Ascending aorta (tissue), 2 donors: ENCODE data around the gene TSPAN16. TPM values are rescaled to one million over a fixed set of nuclear protein-coding genes. Genes with fewer than 3 reads are reported as not detected.
"Not testable (repeated sequence)": the region's sequence is repeated elsewhere in the genome, so short reads cannot be mapped to it uniquely, and the experiment has no call there.

Source experiments
- DNase-seq, 2 donors: peaks; one replicate each; pipeline ENCODE4 v3.0.0-alpha.2; 2019; ENCODE audit warnings: low spot score in 2 of 2
- H3K27ac ChIP-seq, 2 donors: fragments of 200-600 bp; sonication (generic); one replicate each; pipeline ENCODE4 v1.5.1; 2016 to 2017; ENCODE audit warnings: mild to moderate bottlenecking in 1 of 2
- H3K27me3 ChIP-seq: fragments of 200-600 bp; sonication (generic); one replicate; pipeline ENCODE4 v1.5.1; 2017
- H3K36me3 ChIP-seq, 2 donors: fragments of 200-600 bp; sonication (generic); one replicate each; pipeline ENCODE4 v1.5.1; 2016
- H3K4me1 ChIP-seq, 2 donors: fragments of 200-600 bp; sonication (generic); one replicate each; pipeline ENCODE4 v1.5.1; 2016 to 2017; ENCODE audit warnings: mild to moderate bottlenecking in 1 of 2
- H3K4me3 ChIP-seq, 2 donors: fragments of 200-600 bp; sonication (generic); one replicate each; pipeline ENCODE4 v1.5.1; 2016 to 2017; ENCODE audit warnings: mild to moderate bottlenecking in 1 of 2
- H3K9me3 ChIP-seq, 2 donors: fragments of 200-600 bp; sonication (generic); one replicate each; pipeline ENCODE4 v1.5.1; 2016
- intact Hi-C: fragments of 100-400 bp; cut with DNase I; formaldehyde crosslinking; loops from one replicate; pipeline ENCODE4 v1.15.1; 2023
- total RNA-seq: library from RNA; depleted of rRNA; stranded (reverse); fragments of >200 nt; gene quantifications from one replicate; pipeline ENCODE4 v1.1.0, GENCODE V29; 2016
- TF ChIP-seq, protein P1 (sequence below), 3 experiments: fragments of 200-600 bp in 2 of 3; fragments of 450-650 bp in 1 of 3; sonication (generic) in 2 of 3; IDR thresholded peaks; one replicate each; pipeline ENCODE4 v1.5.1; 2016 to 2019; ENCODE audit warnings: antibody characterized with exemption in 3 of 3, mild to moderate bottlenecking in 1 of 3, moderate library complexity in 1 of 3

The TSPAN16 gene
- total RNA-seq, 1 donor from 2014 or later, result not detected

DNA sequence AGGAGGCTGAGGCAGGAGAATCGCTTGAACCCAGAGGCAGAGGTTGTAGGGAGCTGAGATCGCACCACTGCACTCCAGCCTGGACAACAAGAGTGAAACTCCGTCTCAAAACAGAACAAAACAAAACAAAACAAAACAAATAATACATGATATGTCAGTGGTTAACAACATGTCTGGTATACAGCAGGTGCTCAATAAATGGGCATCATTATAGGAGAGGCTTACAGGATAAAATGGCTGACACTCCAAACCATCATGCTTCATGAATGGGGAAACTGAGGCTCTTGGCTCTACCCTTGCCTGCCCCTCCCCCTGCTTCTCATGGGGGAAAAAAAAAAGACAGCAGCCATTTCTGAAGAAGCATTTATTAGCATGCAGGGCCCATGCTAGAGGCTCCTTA is 46.5 kb downstream of the TSPAN16 start:
- TF ChIP-seq, protein P1, sequence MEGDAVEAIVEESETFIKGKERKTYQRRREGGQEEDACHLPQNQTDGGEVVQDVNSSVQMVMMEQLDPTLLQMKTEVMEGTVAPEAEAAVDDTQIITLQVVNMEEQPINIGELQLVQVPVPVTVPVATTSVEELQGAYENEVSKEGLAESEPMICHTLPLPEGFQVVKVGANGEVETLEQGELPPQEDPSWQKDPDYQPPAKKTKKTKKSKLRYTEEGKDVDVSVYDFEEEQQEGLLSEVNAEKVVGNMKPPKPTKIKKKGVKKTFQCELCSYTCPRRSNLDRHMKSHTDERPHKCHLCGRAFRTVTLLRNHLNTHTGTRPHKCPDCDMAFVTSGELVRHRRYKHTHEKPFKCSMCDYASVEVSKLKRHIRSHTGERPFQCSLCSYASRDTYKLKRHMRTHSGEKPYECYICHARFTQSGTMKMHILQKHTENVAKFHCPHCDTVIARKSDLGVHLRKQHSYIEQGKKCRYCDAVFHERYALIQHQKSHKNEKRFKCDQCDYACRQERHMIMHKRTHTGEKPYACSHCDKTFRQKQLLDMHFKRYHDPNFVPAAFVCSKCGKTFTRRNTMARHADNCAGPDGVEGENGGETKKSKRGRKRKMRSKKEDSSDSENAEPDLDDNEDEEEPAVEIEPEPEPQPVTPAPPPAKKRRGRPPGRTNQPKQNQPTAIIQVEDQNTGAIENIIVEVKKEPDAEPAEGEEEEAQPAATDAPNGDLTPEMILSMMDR (IDR thresholded peaks at IDR 0.05), result no peak
- H3K27me3 ChIP-seq, result no peaks in the 10 kb centered on the region
- no peak overlapping the region for H3K4me3 ChIP-seq
- intact Hi-C loops, result no loop called here
- H3K36me3 ChIP-seq, result peaks cover 0 to 2% of the 10 kb centered on the region in 2 donors
- no peaks in the 10 kb centered on the region for H3K9me3 ChIP-seq
- H3K4me1 ChIP-seq, result peaks cover 16 to 27% of the 10 kb centered on the region in 2 donors
- no peak overlapping the region for H3K27ac ChIP-seq
- no peak for DNase-seq

GRCh38 chr19:11345122-11345803 is 49.3 kb downstream of the TSPAN16 start:
- Histone ChIP-seq H3K9me3 (no peaks in the 10 kb centered on the region), H3K27ac (peak overlapping the region; percentile 79 to 94), H3K27me3 (no peaks in the 10 kb centered on the region), H3K4me1 (peaks cover 11 to 17% of the 10 kb centered on the region in 2 donors), H3K36me3 (peaks cover 0 to 2% of the 10 kb centered on the region in 2 donors), H3K4me3 (peak overlapping the region; percentile 65 to 92)
- no peak for DNase-seq
- TF ChIP-seq, protein P1 (IDR thresholded peaks at IDR 0.05), result no peak
- intact Hi-C loops, result no loop called here

DNA sequence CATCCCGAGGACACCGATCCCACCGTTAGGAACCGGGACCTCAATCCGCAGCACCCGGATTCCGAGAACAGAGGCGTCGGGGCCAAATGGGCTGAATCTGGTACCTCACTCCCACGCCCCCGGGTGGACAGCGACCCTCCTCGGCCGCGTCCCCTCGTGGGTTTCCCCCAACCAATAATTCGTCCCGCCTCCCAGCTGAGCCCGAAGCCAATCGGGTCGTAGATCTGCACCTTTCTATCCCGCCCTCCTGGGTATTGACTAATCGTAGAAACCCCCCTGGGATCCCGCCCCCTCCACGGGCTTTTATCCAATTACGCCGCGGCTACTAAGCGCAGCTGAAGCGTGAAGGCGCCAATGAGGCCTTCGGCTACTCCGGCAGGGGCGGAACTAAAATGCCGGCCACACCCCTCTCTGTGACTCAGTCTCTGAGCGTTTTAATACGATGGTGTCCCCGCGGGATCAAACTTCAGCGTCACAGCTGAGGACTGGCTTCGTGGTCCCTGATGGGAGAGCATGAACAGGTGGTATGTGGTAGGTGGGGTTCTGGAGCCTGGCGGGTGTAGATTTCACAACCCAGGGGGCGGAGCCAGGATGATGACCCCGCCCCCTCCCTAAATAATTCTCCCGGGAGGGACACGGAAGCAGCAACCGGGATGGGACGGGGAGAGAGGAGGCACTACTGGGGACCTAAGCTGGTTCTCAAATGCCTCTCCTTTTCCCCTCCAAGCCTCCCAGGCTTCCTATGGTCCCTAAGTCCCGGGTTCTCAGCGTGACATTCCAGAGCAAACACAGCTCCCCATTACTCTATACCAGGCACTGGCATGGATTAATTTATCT is 50.4 kb downstream of the TSPAN16 start, which contains the start of the genes CCDC159 and TMEM205:
Gene CCDC159, plus strand, starts transcription at position 416 of the 837 bp plus-strand sequence. Its CDS starts 88 bp downstream, at position 504.
Gene TMEM205, minus strand, starts transcription at position 165 of the 837 bp plus-strand sequence. CDS start 649 bp downstream, outside the sequence.
- H3K27me3 ChIP-seq, result no peaks in the 10 kb centered on the region
- peak within 1 kb of the TSS; percentile 65 to 92 for H3K4me3 ChIP-seq
- H3K36me3 ChIP-seq, result peaks cover 0 to 2% of the 10 kb centered on the region in 2 donors
- H3K9me3 ChIP-seq, result no peaks in the 10 kb centered on the region
- TF ChIP-seq, protein P1 (IDR thresholded peaks at IDR 0.05), result no peak
- peak within 1 kb of the TSS; percentile 79 to 94 for H3K27ac ChIP-seq
- H3K4me1 ChIP-seq, result peaks cover 11 to 17% of the 10 kb centered on the region in 2 donors
- intact Hi-C loops, result loop anchor here (1.0 kb wide), 3 partner anchors 9 to 89 kb away; partner anchors contain the start of genes ODAD3, PLPPR2, PRKCSH and SWSAP1
- peak; percentile 98 to 100 for DNase-seq

DNA sequence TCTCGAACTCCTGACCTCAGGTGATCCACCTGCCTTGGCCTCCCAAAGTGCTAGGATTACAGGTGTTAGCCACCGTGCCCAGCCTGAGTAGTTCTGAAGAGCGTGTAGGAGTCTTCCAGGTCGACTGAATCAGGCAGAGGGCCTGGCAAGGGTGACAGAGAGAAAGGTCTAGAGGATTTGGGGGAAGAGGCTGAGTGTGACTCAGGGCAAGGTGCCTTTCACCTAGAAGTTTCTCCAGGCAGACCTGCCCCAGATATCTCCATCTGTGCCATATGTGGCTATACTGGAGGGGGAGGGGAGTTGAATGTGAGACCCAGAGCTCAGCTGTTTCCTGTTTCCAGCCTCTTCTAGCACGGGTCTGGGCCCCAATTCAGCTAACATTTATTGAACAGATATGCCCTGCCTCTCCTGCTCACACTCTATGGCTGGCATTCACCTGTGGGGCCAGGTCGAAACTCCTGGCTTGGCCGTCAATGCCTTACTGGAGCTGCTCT is 51.6 kb downstream of the TSPAN16 start:
- Histone ChIP-seq H3K27ac (peak overlapping the region in 1 of 2 donors; percentile 79), H3K27me3 (no peaks in the 10 kb centered on the region), H3K36me3 (no peaks in the 10 kb centered on the region), H3K4me1 (peaks cover 11 to 17% of the 10 kb centered on the region in 2 donors), H3K4me3 (no peak overlapping the region), H3K9me3 (no peaks in the 10 kb centered on the region)
- intact Hi-C loops, result no loop called here
- TF ChIP-seq, protein P1 (IDR thresholded peaks at IDR 0.05), result no peak
- DNase-seq, result no peak

GRCh38 chr19:11349171-11349570 is 53.2 kb downstream of the TSPAN16 start:
- H3K27ac ChIP-seq, result no peak overlapping the region
- peaks cover 11% of the 10 kb centered on the region in 2 donors for H3K4me1 ChIP-seq
- intact Hi-C loops, result no loop called here
- no peaks in the 10 kb centered on the region for H3K9me3 ChIP-seq
- H3K27me3 ChIP-seq, result no peaks in the 10 kb centered on the region
- H3K36me3 ChIP-seq, result no peaks in the 10 kb centered on the region
- DNase-seq, result no peak
- H3K4me3 ChIP-seq, result no peak overlapping the region
- TF ChIP-seq, protein P1 (IDR thresholded peaks at IDR 0.05), result no peak

GRCh38 chr19:11354102-11354501 is 58.1 kb downstream of the TSPAN16 start:
- DNase-seq, H3K36me3 ChIP-seq, H3K27me3 ChIP-seq, H3K9me3 ChIP-seq, H3K4me3 ChIP-seq, H3K27ac ChIP-seq, intact Hi-C loops: not testable (repeated sequence)
- H3K4me1 ChIP-seq, result peaks cover 3 to 10% of the 10 kb centered on the region in 2 donors
